ENCODE measurements around the gene USP1.

The USP1 gene

GRCh38 chr1:62492521-62492920 is 55.7 kb downstream of the USP1 start:
- in situ Hi-C loops (cut with MboI; ENCODE audit: low sequenced_read_pairs, unreplicated experiment): no loop called here

GRCh38 chr1:62493656-62494055 is 56.8 kb downstream of the USP1 start:
- no peak for DNase-seq (ENCODE audit: low spot score)
- TF ChIP-seq, protein P1, sequence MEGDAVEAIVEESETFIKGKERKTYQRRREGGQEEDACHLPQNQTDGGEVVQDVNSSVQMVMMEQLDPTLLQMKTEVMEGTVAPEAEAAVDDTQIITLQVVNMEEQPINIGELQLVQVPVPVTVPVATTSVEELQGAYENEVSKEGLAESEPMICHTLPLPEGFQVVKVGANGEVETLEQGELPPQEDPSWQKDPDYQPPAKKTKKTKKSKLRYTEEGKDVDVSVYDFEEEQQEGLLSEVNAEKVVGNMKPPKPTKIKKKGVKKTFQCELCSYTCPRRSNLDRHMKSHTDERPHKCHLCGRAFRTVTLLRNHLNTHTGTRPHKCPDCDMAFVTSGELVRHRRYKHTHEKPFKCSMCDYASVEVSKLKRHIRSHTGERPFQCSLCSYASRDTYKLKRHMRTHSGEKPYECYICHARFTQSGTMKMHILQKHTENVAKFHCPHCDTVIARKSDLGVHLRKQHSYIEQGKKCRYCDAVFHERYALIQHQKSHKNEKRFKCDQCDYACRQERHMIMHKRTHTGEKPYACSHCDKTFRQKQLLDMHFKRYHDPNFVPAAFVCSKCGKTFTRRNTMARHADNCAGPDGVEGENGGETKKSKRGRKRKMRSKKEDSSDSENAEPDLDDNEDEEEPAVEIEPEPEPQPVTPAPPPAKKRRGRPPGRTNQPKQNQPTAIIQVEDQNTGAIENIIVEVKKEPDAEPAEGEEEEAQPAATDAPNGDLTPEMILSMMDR (IDR thresholded peaks at IDR 0.05; ENCODE audit: borderline replicate concordance, control extremely low read depth, extremely low read depth, insufficient read depth, missing control alignments): no peak
- in situ Hi-C loops (cut with MboI; ENCODE audit: low sequenced_read_pairs, unreplicated experiment): no loop called here

More at GRCh38 chr1:62492521-62492920, 55.7 kb downstream of the USP1 start:
- DNase-seq (ENCODE audit: low spot score): no peak
- TF ChIP-seq, protein P1 (IDR thresholded peaks at IDR 0.05; ENCODE audit: borderline replicate concordance, control extremely low read depth, extremely low read depth, insufficient read depth, missing control alignments): no peak

- no peak for DNase-seq (ENCODE audit: low spot score)
- in situ Hi-C loops (cut with MboI; ENCODE audit: low sequenced_read_pairs, unreplicated experiment): no loop called here
These were observed 57.3 kb downstream of the USP1 start for GRCh38 chr1:62494137-62494536.

DNA sequence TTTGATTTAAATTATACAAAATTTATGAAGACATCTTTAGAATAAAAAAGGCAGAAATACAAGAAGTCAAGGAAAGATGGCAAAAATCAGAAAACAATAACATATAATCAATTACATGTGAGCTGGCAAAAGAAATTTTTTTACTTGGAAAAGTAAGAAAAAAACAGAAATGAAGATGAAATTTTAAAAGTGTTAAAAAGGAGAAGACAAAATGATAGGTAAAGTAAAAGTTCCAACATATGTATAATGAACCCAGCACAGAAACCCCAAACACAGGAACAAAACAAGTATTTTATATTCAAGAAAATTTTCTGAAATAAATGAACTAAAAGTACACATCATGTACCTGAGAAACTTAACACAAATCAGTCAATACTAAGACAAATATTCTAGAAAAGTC is 63.4 kb downstream of the USP1 start:
- no peak for DNase-seq (ENCODE audit: low spot score)
- in situ Hi-C loops (cut with MboI; ENCODE audit: low sequenced_read_pairs, unreplicated experiment): no loop called here
- TF ChIP-seq, protein P1 (IDR thresholded peaks at IDR 0.05; ENCODE audit: borderline replicate concordance, control extremely low read depth, extremely low read depth, insufficient read depth, missing control alignments): no peak

More at GRCh38 chr1:62494137-62494536, 57.3 kb downstream of the USP1 start:
- TF ChIP-seq, protein P1 (IDR thresholded peaks at IDR 0.05; ENCODE audit: borderline replicate concordance, control extremely low read depth, extremely low read depth, insufficient read depth, missing control alignments): no peak

Measured in GM13976 (cell line).